ENCODE data around the gene TDRD7.

The TDRD7 gene

DNA sequence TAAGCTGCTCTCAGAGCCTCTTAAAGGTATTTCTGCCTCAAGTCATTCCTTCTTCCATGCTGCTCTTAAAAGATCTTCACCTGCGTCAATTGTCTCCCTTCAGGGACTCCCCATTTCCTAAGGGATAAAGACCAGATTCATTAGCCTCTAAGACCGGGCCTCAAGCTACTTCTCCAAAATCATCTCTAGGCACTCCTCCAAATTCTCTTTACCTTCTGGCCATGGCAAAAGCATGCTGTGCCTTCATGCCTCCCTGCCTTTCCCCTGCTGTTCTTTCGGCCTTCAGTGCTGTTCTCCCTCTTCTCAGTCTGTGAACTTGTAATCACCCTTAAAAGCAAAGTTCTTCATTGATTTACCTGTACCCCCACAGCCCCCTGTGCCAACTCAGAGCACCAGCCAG, 93.9 kb downstream of the TDRD7 start:
- DNase-seq (ENCODE audit: low read depth), result no peak

DNA sequence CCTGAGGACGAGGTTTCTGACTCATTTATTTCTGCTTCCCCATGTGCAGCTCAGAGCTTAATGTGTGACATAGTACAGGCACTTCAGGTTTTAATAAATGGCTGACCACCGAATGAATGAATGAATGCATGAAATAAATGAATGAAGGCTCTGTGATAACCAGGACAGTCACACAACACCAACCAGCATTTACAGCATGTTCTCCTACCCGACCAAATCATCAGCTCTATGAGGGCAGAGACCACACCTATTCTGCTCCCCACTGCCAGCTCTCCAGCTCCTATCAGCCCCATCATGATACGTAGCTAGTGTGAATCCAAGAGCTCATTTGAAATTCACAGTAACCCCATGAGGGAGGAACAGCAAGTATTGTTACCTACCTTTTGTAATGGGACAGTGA, 94.4 kb downstream of the TDRD7 start:
- no peak for DNase-seq (ENCODE audit: low read depth)

DNA sequence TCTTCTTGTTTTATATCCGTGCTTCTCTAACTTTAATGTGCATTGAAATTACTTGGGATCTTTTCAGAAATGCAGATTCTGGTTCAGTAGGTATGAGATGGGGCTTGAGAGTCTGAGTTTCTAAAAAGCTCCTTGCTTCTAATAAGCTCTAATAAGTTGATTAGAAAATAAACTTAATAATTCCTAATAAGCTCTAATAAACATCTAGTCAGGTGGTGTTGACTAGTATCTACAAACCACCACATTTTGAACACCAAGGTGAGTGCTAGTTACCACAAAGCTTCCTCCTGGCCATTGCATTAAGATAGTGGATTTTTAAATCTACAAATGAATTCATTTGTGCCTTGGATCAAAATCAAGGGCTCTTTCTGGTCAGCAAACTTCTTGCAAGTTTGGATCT, 94.9 kb downstream of the TDRD7 start:
- no peak for DNase-seq (ENCODE audit: low read depth)

DNA sequence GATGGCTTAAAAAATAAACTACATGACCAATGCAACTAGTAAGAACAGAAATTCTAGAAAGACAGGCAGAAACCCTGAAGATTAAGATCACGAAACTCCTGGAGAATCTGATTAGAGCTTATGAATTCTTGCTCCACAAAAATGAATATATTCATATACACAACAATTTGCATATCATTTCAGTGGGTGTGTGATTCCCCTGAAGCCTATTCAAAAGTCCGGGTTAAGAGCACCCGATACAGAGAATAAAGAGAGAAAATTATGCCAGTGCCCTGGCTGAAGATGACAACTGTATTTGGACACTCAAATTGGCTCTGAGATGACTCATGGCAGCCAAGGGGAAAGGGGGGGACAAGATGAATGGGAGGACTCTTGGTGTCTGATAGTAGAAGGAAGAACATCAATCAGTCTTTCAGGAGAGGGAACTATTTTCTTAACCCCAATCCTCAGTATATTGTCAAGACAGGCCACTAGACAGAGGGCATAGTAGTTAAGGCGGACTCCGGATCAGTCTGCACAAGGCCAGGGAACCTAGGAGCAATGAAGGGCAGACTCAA, 95.6 kb downstream of the TDRD7 start:
- no peak for DNase-seq (ENCODE audit: low read depth)

DNA sequence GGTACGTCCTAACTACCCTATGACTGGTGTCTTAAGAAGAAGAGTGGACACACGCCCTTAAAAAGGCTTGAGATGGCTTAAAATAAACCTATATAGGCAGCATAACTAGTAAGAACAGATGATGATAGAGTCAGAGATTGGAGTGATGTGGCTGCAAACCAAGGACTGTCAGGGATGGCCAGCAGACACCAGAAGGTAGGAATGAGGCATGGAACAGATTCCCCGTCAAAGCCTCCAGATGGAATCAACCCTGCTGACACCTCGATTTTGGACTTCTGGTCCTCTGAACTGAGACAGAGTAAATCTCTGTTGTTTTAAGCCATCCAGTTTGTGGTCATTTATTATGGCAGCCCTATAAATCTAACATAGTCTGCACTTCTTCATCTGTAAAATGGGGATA, 97.0 kb downstream of the TDRD7 start:
- no peak for DNase-seq (ENCODE audit: low read depth)

DNA sequence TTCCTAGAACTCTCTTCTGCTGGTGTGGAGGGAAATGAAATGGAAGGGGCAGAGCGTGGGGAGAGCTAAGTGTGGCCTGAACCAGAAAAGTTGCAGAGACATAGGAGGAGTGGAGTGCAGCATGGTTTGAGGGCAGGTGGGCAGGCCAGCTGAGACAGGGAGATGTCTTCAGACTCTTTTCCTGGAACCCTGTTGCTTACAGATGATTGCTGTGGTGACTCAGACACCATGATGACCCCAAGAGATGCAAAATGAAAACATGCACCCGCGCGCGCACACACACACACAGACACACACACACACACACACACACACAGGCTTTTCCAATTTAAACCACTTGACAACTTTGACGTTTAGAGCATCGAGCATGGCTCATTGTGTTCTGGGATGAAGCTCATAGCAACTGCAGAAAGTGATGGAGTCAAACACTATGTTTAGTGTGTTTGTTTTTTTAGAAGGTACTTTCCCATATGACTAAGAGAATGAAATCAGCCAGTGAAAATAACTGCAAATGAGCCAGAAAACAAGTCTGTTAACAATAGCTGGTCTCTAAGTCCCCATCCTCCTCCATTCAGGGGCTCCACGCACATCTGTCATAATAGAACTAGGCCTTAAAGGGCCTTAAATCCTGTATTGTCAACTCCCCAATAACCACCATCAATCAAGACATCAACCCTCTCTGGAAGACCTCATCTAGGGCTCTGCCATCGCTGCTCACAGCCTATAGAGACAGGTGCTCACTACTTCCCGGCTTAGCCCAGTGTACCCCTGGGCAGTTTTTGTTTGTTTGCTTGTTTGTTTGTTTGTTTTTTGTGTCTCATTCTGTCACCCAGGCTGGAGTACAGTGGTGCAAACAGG, 99.1 kb downstream of the TDRD7 start:
- DNase-seq (ENCODE audit: low read depth), result no peak

DNA sequence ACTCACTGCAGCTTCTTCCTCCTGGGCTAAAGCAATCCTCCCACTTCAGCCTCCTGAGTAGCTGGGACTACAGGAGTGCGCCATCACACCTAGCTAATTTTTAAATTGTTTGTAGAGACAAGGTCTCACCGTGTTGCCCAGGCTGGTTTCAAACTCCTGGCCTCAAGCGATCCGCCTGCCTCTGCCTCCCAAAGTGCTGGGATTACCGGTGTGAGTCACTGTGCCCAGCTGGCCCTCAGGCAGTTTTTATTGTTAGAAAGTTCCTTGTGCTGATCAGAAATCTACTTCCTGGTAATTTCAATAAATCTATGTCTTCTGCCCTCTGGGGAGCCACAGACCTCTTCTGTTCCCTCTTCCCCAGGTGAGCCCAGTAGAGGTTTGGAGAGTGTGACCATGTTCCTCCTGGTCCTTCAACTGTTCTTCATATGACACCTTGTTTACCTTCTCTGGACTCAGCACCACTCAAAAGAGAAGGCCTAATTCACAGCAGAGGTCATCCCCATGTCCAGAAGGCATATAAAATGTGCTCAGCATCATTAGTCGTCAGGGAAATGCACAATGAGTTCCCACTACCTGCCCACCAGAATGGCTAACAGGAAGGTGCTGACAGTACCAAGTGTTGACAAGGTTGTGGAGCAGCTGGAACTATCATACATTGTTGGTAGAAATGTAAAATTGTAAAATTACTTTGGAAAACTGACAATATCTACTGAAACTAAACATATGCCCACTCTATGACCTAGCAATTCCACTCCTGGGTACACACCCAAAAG, 99.9 kb downstream of the TDRD7 start:
- DNase-seq (ENCODE audit: low read depth), result no peak

DNA sequence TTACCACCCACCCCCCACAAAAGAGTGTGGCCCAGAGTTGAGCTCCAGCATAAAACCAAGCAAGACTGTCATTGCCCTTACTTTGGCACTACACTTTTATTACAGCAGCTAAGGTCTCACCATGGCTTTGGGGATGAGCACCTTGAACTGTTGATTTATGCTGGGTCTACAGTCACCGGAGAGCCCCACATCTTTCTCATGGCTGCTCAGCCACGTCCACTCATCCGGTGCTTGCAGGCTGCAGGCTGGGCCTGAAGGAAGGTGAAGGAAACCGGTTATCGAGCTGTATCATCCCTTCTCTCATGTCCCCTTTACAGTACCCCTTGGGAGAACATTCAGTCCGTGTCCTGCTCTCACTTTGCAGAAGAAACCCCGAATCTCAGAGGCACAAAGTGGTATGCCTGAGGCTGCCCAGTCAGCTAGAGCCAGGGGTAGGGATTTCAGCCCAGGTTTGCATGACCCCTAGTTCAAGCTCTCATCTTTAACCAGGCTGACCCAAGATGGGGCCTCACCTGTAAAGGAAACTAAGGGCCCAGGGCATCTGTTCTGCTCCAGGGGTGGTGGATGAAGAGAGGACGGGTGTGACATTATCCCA, 101.2 kb downstream of the TDRD7 start:
- no peak for DNase-seq (ENCODE audit: low read depth)

DNA sequence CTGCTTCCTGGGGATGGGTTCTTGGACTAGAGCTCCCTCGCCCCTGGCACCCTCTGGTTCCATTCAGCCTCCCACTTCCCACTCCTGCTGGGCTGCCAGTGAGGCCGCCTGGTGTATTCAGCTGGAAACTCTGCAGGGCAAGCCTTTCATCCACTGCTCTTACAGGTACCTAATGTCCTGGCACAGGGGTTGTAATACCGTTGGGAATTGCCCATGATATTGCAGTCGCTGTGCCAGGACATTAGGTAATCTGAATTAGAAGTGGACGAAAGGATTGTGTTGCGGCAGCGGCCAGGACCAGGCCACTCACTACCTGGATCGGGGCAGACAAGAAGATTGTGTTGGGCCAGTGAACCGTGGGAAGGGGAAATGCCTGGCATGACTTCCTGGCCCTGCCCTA, 102.6 kb downstream of the TDRD7 start:
- DNase-seq (ENCODE audit: low read depth), result no peak

DNA sequence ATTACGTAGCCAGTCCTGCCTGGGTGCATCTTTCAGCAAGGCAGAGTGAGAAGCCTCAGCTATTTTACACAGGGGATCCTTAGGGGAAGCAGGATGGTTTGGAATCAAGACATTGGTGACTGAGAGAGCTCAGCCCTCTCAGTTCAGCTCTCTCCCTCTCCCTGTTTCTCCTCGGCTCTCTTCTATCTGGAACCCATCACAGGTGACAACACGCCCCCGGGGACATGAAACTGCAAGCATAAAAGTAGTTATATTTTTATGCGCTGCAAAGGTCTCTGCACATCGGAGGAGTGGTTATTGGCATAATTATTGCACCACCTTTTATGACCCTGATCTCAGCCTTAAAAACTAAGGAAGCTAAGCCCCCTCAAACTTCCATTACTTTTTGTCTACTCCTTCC, 103.8 kb downstream of the TDRD7 start:
- no peak for DNase-seq (ENCODE audit: low read depth)

DNA sequence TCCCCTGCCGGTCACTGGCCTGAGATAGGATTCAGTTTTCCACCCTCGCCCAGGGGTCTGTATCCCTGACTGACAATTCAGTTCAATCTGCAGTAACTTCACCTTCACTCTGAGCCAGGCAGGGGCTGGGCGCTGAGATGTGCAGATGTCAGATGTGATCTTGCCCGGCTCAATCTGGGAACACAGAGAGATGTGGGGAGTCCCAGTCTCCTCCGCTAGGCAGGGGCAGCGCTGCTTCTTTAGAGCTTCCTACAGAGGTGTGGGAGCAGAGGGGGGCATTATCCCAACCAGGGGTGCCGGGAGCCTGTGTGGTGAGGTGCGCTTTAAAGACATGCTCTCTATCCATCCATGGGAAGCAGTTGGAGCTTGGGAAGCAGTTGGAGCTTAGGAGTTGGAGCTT, 104.2 kb downstream of the TDRD7 start:
- DNase-seq (ENCODE audit: low read depth), result no peak

DNA sequence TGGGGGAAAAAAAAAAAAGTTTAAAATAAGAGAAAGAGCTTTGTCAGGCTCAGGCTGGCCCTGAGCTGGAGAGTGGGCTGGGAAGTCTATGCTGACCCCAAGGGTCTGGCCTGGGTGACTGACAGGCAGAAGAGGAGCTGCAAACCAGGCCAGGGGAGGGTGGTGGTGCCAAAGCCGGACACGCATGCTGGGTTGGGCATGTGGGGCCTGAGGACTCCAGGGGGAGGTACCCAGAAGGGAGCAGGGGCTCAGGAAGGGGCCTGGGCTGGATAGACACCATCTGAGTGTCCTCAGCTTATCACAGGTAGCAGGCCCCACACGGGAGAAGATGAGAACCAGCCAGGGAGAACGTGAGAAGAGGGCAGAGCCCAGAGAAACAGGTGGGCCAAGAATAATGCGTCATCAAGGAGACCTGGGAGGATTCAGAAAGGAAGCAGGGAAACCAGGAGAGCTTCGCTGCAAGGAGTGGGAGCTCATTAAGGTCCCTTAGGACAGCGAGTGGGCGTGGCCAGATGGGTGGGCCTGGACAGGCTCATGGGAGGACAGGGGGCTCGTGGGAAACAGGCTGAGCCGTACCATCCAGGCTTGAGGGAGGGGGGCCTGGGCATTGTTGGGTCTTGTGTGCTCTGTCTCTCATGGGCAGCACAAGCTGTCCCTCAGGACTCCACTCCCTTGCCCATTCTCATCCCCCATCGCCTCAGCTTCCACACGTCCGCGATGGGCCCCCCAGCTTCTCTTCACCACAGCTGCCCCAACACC, 105.6 kb downstream of the TDRD7 start:
- DNase-seq (ENCODE audit: low read depth), result no peak

DNA sequence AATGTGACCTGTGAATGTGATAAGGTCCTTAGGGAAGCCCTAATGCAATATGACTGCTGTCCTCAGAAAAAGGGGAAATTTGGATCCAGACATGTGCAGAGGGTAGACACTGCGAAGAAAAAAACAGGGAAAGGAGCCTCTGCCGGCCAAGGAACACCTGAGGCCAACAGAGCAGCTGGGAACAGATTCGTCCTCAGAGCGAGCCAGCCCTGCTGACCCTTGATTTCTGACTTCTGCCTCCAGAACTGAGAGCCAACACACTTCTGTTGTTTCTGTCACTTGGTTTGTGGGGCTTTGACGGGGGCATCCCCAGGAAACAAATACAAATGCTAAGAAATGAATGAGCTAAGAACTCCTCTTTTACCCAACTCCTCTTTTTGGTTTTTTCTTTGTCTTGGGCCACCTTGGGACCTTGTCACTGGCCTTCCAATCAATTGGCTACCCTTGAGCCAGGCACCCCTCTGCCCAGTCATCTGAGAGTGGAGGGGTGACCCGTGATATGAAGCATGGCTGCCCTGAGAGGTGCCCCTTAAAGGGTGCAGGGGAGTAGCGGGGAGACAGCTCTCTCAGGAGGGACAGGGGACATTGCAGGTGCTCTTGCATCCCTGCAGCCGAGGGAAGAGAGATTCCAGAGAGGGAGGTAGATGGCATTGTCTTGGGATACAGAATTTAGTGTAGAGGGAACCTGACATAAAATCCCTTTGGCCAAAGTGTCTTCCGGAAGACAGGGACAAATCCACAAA, 106.4 kb downstream of the TDRD7 start:
- no peak for DNase-seq (ENCODE audit: low read depth)

DNA sequence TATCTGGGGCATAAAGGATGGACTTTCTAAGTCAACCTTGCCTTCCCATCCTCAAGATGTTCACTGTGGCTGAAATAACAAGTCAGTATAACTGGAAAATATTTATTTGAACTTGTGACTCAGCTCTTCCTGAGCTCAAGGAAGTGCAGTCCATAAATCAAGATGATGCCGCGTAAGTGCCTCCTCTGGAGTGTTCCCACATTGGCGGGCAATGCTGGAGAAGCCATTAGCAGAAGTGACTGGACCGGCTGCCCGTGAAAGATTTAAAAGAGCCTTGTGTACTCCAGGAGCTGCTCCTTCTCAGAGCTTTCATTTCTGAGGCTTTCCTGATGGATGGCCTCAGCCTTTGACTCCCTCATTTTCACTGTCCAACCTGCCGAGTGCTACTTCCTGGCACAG, 107.0 kb downstream of the TDRD7 start:
- no peak for DNase-seq (ENCODE audit: low read depth)

DNA sequence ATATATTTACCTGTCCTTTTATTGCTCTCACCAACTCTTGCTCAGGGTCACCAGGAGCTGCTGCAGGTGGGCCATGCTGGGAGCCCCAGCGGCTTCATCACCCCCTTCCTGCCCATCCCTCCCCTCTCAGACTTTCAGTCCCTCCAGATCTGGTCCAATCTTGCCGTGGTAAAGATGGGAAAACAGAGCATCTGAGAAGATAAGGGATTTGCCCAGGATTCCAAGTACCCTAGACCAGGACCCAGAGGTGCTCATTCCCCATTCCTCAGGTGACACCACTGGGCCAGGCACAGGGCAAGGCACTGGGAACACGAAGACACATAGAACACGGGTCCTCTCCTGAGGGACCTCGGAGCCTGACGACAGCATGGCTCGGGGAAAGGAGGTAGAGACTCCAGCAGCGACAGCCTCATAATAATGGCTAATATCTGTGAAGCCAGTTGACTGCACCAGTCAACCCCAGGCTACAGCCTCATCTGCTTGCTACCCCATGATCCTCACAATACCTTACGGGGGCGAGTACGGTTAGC, 107.6 kb downstream of the TDRD7 start:
- DNase-seq (ENCODE audit: low read depth), result no peak

DNA sequence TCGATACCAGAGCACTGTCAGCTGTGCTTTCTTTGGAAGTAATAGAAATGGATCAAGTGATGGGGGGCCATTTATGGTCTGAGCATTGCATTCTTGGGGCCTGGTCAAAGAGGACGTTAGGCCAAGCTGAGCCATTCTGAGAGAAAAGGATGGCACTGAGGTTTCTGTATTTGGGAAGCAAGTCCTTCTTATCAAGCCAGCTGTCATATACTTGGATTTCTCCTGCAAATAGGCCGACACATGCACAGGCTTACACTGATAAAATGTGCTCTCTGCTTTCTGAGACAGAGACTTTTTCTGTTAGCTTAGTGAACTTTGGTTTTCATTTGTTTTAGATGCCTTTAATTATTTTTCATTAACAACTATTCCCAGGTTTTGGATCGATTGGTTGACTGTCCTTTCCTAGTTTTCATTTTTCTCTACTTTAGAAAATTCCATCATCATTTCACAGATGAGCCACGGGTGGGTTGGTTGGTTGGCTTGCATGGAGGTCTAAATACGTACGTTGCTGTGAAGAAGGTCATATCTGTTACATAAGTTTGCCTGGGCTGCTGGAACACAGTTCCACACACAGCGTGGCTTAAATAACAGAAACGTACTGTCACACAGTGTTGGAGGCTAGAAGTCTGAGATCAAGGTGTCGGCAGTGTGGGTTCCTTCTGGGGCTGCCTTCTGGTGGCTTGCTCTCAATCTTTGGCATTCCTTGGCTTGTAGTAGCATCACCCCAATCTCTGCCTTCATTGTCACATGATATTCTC, 109.9 kb downstream of the TDRD7 start:
- no peak for DNase-seq (ENCODE audit: low read depth)

DNA sequence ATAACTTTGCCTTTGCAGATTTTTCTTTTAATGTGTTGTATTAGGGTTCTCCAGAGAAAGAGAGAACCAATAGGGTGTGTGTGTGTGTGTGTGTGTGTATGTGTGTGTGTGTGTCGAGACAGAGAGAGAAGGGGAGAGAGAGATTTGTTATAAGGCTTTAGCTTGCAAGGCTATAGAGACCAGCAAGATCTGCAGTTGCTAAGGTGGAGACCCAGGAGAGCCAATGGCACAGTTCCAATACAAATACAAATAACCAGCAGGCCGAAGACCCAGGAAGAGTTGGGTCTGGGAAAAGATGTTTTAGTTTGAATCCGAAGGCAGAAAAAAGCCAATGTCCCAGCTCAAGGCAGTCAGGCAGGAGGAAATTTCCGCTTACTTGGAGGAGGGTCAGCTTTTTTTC, 112.5 kb downstream of the TDRD7 start:
- no peak for DNase-seq (ENCODE audit: low read depth)

DNA sequence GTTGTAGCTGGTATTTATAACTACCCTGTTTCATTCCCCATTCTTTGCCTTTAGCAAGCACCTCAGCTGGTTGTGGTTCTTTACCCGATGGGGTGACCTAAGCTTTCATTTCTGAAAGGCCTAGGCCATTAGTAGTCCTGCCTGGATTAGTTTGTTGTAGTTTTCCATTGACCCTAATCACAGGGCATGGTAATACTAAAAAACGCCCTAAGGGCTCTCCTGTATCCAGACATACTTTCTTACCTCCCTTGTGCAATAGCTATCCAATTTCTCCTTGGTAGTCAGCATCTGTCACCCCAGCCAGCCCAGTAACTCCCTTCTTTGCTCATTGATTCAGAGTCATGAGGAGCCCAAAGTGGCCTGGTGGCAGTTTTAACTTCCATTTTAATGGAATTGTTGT, 113.6 kb downstream of the TDRD7 start:
- DNase-seq (ENCODE audit: low read depth), result no peak

DNA sequence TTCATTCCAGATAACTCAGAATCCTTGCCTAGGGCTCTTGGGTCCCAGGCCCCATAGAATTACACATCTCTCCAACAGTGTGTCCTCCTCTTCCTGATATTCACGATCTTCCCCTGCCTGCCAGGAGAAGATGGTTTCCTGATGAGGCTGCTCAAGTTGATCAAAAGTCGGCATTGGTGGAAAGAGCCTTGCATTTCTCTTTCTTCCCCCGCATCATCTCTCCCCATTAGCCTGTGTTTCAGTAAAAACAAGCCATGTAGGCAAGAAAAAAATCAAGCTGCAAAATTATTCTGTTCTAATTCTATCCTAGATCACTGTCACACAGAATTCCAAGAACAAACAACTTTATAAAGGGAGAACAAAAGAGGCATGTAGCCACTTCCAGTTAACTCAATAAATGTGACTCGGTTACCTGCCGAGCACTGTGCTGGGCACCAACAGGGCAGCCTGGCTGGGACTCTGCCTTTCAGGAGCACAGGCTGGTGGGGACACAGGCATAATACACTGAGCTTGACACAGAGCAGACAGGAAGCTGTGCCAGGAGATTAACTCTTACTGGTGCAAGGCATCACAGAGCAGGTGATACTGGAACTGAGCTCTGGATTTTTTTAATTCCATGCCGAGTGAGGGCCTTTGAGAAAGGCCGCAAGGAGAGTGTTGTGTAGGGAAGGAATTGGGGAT, 115.1 kb downstream of the TDRD7 start:
- no peak for DNase-seq (ENCODE audit: low read depth)
